Measurements from ENCODE around the gene PKP2. TPM values are rescaled to one million over a fixed set of nuclear protein-coding genes. Genes with fewer than 3 reads are reported as not detected.

Gene PKP2
- total RNA-seq, 4 donors from 2014 or later = 3.9 to 24.8 (median 14.7) TPM

GRCh38 chr12:32828552-32828951 is 68.0 kb downstream of the PKP2 start:
- ATAC-seq (ENCODE audit: low FRiP score) (no peak), DNase-seq (ENCODE audit: low spot score) (no peak)
- TF ChIP-seq CTCF (IDR thresholded peaks at IDR 0.05) = no peak

- DNase-seq (ENCODE audit: low spot score) = no peak
- no peak for ATAC-seq (ENCODE audit: low FRiP score)
- TF ChIP-seq CTCF (IDR thresholded peaks at IDR 0.05) = no peak
Measured at GRCh38 chr12:32828120-32828519, 68.5 kb downstream of the PKP2 start.

GRCh38 chr12:32826807-32827412 is 69.7 kb downstream of the PKP2 start:
- ATAC-seq (ENCODE audit: low FRiP score) = no peak
- no peak for DNase-seq (ENCODE audit: low spot score)
- TF ChIP-seq CTCF (IDR thresholded peaks at IDR 0.05) = no peak

GRCh38 chr12:32824596-32824995 is 72.0 kb downstream of the PKP2 start:
- no peak for TF ChIP-seq CTCF (IDR thresholded peaks at IDR 0.05)
- ATAC-seq (ENCODE audit: low FRiP score) (no peak), DNase-seq (ENCODE audit: low spot score) (no peak)

GRCh38 chr12:32822344-32822743 is 74.2 kb downstream of the PKP2 start:
- TF ChIP-seq CTCF (IDR thresholded peaks at IDR 0.05) = no peak
- no peak for DNase-seq (ENCODE audit: low spot score)
- no peak for ATAC-seq (ENCODE audit: low FRiP score)

- DNase-seq (ENCODE audit: low spot score) (no peak), ATAC-seq (ENCODE audit: low FRiP score) (no peak)
- TF ChIP-seq CTCF (IDR thresholded peaks at IDR 0.05) = no peak
Measured at GRCh38 chr12:32821710-32822109, 74.9 kb downstream of the PKP2 start.

GRCh38 chr12:32821293-32821692 is 75.3 kb downstream of the PKP2 start:
- DNase-seq (ENCODE audit: low spot score) (no peak), ATAC-seq (ENCODE audit: low FRiP score) (no peak)
- TF ChIP-seq CTCF (IDR thresholded peaks at IDR 0.05) = no peak
